DND-41 (cell line): ENCODE results near the gene PML.

Source experiments
- EZH2 ChIP-seq: IDR thresholded peaks from 3 replicates; pipeline ENCODE4 v1.6.1; 2012; ENCODE audit warnings: borderline replicate concordance, low read depth, mild to moderate bottlenecking, moderate library complexity, low read length, inconsistent platforms; ENCODE audit not compliant: severe bottlenecking
- TF ChIP-seq, protein P1 (sequence below): IDR thresholded peaks from 2 replicates; pipeline ENCODE4 v1.5.1; 2012; ENCODE audit warnings: borderline replicate concordance, low read length, moderate library complexity, mild to moderate bottlenecking; ENCODE audit not compliant: poor library complexity, severe bottlenecking; ENCODE audit errors: extremely low read depth

DNA sequence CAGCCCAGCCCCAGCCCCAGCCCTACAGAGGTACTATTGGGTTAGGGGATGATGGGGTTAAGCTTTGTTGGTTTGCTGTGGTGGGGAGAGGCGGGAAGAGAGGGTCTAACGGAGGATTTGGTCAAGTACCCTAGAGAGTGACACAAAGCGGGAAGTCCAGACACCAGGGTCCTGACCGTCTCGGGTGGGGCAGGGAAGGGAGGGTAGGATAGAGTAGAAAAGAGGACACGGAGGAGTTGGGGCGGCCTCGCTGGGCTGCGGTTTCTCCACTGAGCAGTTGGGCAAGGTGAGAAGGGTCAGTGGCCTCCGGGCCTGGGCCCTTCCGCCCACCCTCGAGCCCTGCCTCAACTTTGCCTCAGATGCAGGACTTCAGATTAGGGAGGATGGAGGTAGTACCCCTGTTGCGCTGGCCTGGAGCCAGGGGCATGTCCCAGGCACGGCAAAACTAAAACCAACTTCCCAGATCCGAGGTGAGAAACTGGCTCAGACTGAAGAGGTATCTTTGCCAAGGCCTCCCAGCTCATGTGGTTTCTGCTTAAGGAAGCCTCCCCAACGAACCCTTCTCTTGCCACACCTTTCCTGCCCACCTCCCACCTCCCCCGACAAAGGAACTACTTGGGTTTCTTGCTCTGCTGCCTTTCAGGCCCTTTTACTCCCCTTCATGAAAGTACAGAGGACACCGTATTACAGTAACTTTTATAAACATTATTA is 551 bp downstream of the PML start:
- TF ChIP-seq, protein P1, sequence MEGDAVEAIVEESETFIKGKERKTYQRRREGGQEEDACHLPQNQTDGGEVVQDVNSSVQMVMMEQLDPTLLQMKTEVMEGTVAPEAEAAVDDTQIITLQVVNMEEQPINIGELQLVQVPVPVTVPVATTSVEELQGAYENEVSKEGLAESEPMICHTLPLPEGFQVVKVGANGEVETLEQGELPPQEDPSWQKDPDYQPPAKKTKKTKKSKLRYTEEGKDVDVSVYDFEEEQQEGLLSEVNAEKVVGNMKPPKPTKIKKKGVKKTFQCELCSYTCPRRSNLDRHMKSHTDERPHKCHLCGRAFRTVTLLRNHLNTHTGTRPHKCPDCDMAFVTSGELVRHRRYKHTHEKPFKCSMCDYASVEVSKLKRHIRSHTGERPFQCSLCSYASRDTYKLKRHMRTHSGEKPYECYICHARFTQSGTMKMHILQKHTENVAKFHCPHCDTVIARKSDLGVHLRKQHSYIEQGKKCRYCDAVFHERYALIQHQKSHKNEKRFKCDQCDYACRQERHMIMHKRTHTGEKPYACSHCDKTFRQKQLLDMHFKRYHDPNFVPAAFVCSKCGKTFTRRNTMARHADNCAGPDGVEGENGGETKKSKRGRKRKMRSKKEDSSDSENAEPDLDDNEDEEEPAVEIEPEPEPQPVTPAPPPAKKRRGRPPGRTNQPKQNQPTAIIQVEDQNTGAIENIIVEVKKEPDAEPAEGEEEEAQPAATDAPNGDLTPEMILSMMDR, result no peak
- no peak for TF ChIP-seq EZH2
